Activated B cell treated with CpG ODN at 0.5 μM for 24 hours (primary cell): ENCODE measurements around the gene RAPGEF1. TPM values are rescaled to one million over a fixed set of nuclear protein-coding genes. Genes with fewer than 3 reads are reported as not detected.

ENCODE experiments used
- ATAC-seq: fragments of 200-7000 bp; cut with Tn5 transposase; one replicate; pipeline ENCODE4 v1.10.0; 2021; ENCODE audit warnings: low read depth, mild to moderate bottlenecking, moderate library complexity
- CTCF ChIA-PET: fragments of 350-600 bp; sonication (Branson Sonifier 250); formaldehyde crosslinking; loops from one replicate; lab custom pipeline; 2021; ENCODE audit warnings: antibody characterized with exemption; lab: Charles Lee
- POLR2A ChIA-PET: fragments of 350-600 bp; sonication (Branson Sonifier 250); formaldehyde crosslinking; loops from one replicate; lab custom pipeline; 2021; ENCODE audit warnings: antibody characterized with exemption; lab: Charles Lee
- DNase-seq: peaks from one replicate; pipeline ENCODE4 v3.0.0; 2022
- H3K27ac Mint-ChIP-seq: one replicate; pipeline ENCODE4 v1.8.0; 2020; ENCODE audit warnings: mixed read lengths
- H3K27me3 Mint-ChIP-seq: one replicate; pipeline ENCODE4 v1.8.0; 2021; ENCODE audit warnings: mixed read lengths
- H3K36me3 Mint-ChIP-seq: one replicate; pipeline ENCODE4 v1.8.0; 2021; ENCODE audit warnings: low read depth, mixed read lengths
- H3K4me1 Mint-ChIP-seq: one replicate; pipeline ENCODE4 v1.8.0; 2021; ENCODE audit warnings: mixed read lengths
- H3K4me3 Mint-ChIP-seq: one replicate; pipeline ENCODE4 v1.8.0; 2020; ENCODE audit warnings: mild to moderate bottlenecking, mixed read lengths
- H3K9me3 Mint-ChIP-seq: one replicate; pipeline ENCODE4 v1.8.0; 2020; ENCODE audit warnings: mixed read lengths
- intact Hi-C: fragments of 100-400 bp; cut with micrococcal nuclease; formaldehyde crosslinking; loops from one replicate; pipeline ENCODE4 v1.15.1; 2024
- total RNA-seq: library from RNA; stranded (reverse); gene quantifications from 2 replicates; pipeline ENCODE4 v1.2.3, GENCODE V29; 2022
- TF ChIP-seq, protein P1 (sequence below): fragments of 200-600 bp; IDR thresholded peaks from one replicate; pipeline ENCODE4 v1.8.0; 2022; ENCODE audit warnings: antibody characterized with exemption, mild to moderate bottlenecking

RAPGEF1 gene
- total RNA-seq, 1 donor from 2014 or later, result 318 TPM

DNA sequence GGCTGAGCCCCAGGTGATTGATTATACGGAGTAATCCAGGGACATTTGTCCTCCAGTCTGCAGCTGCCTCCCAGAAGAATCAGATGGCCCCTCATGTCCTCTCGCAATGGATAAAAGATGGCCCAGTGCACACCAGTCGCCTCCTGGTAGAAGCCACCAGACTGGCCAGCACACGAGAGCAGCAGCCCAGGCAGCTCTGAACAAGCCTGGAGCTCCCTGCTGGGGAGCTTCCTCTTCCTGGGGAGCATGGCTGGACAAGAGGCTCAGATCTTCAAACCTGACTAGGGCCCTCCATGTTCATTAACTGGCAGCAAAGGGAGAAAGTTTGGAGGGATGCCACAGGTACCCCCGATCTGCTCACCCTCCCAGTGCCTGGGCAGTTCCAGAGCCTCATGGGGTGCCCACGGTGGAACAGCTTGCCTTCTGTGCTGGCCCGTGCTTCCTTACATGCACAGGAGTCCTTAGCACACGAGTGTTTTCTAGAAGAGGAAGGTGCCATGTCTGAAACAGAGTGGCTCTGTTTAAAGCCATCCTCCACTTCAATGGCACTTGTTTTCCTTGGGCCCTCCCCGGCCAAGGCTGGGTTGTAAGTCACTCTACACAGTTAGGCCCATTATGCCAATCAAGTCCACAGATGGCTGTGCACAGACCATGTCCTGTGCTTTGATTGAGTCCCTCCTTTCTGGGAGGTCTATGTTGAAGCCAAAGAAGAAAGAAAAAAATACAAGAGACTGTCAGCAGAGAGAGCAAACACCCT lies 118.9 kb downstream of the RAPGEF1 start:
- H3K36me3 Mint-ChIP-seq, result peaks cover 100% of the 10 kb centered on the region
- H3K27me3 Mint-ChIP-seq, result no peaks in the 10 kb centered on the region
- ATAC-seq (peak; percentile 34), DNase-seq (no peak)
- intact Hi-C loops, result loop anchor here (1.0 to 2.0 kb wide), 3 partner anchors 9 to 108 kb away; no protein-coding TSS in a partner anchor
- H3K4me3 Mint-ChIP-seq, result peak overlapping the region; percentile 74
- H3K9me3 Mint-ChIP-seq, result no peaks in the 10 kb centered on the region
- ChIA-PET CTCF (interaction anchor here (0.6 to 3.3 kb wide), 6 partner anchors 9 to 119 kb away, joined by 3 to 22 read pairs (median 4); partner anchors contain the start of gene RAPGEF1), POLR2A (interaction anchor here (1.0 to 14.9 kb wide), 9 partner anchors 9 to 115 kb away, joined by 3 to 567 read pairs (median 12); partner anchors contain the start of gene RAPGEF1)
- TF ChIP-seq, protein P1, sequence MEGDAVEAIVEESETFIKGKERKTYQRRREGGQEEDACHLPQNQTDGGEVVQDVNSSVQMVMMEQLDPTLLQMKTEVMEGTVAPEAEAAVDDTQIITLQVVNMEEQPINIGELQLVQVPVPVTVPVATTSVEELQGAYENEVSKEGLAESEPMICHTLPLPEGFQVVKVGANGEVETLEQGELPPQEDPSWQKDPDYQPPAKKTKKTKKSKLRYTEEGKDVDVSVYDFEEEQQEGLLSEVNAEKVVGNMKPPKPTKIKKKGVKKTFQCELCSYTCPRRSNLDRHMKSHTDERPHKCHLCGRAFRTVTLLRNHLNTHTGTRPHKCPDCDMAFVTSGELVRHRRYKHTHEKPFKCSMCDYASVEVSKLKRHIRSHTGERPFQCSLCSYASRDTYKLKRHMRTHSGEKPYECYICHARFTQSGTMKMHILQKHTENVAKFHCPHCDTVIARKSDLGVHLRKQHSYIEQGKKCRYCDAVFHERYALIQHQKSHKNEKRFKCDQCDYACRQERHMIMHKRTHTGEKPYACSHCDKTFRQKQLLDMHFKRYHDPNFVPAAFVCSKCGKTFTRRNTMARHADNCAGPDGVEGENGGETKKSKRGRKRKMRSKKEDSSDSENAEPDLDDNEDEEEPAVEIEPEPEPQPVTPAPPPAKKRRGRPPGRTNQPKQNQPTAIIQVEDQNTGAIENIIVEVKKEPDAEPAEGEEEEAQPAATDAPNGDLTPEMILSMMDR, result no peak
- H3K4me1 Mint-ChIP-seq, result peaks cover 43% of the 10 kb centered on the region
- H3K27ac Mint-ChIP-seq, result peak overlapping the region; percentile 88

DNA sequence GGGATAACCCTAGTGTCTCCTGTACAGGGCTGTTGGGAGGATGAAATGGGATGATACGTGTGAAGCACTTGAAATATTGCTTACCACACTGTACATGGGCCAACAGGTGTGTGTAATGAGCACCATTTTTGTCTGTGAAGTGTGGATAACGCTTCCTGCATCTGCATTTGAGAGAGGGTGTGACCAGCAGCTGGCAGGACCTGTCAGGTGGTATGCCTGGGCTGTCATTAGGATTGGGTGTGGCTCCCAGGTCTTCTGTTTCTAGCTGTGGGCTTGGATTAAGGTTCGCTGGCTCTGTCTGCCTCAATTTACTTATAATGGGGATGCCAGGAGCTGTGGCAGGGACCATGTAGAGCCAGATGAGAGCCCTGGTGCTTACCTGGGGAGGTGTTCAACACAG lies 120.2 kb downstream of the RAPGEF1 start:
- Mint-ChIP-seq H3K9me3 (no peaks in the 10 kb centered on the region), H3K27ac (peak overlapping the region; percentile 7), H3K4me1 (peaks cover 43% of the 10 kb centered on the region), H3K27me3 (no peaks in the 10 kb centered on the region), H3K4me3 (no peak overlapping the region), H3K36me3 (peaks cover 100% of the 10 kb centered on the region)
- TF ChIP-seq, protein P1, result no peak
- intact Hi-C loops, result loop anchor here (2.0 kb wide), 1 partner anchor 37 kb away; no protein-coding TSS in a partner anchor
- POLR2A ChIA-PET, result interaction anchor here (4.2 to 14.9 kb wide), 2 partner anchors 10 to 117 kb away, joined by 44 to 567 read pairs; partner anchors contain the start of gene RAPGEF1
- DNase-seq (no peak), ATAC-seq (no peak)
- CTCF ChIA-PET, result interaction anchor here (1.6 kb wide), 1 partner anchor 28 kb away, joined by 6 read pairs; no protein-coding TSS in a partner anchor

DNA sequence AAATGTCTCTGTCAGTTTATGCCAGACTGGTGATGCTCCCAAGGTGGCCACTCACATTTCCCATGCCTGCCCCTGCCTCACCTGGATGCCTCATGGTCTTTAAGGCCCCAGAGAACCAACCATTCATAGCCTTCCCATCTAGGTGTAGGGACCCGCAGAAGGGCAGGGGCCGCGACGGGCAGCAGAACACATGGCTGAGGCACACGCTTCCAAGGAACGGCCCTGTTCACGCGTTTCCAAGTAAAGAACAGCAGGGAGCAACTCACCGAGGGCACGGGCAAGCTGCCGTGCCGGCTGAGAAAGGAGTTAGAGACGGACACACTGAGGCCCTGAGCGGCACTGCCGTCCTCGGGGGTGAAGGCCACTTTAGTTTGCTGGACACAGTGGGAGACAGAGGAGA lies 121.1 kb downstream of the RAPGEF1 start:
- H3K9me3 Mint-ChIP-seq, result no peaks in the 10 kb centered on the region
- H3K36me3 Mint-ChIP-seq, result peaks cover 98% of the 10 kb centered on the region

DNA sequence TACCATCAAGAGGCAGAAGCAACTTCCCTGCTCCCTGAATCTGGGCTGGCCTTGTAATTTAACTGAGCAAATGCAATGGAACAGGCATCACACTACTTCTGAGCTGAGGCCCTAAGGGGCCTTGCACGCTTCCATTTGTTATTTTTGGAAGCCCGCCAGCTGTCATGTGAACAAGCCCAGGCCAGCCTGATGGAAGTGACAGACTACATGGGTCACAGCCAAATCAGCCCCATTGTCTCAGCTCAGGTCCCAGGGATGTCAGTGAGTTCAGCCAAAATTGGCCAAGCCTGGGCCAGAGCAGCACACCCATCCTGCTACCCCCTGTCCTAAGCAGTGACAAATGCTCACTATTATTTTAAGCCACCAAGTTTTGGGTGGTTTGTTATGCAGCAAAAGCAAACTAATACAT lies 121.8 kb downstream of the RAPGEF1 start:
- no peaks in the 10 kb centered on the region for H3K9me3 Mint-ChIP-seq
- TF ChIP-seq, protein P1, result no peak
- ChIA-PET POLR2A (interaction anchor here (14.9 kb wide), 1 partner anchor 118 kb away, joined by 567 read pairs; the partner anchor contains the start of gene RAPGEF1), CTCF (no interaction called here)
- H3K36me3 Mint-ChIP-seq, result peaks cover 98% of the 10 kb centered on the region
- no peak overlapping the region for H3K27ac Mint-ChIP-seq
- peaks cover 43% of the 10 kb centered on the region for H3K4me1 Mint-ChIP-seq
- intact Hi-C loops, result no loop called here
- DNase-seq (no peak), ATAC-seq (no peak)
- H3K27me3 Mint-ChIP-seq, result no peaks in the 10 kb centered on the region
- H3K4me3 Mint-ChIP-seq, result no peak overlapping the region

More for the DNA sequence above, 121.1 kb downstream of the RAPGEF1 start:
- ChIA-PET POLR2A (interaction anchor here (4.2 to 14.9 kb wide), 2 partner anchors 11 to 118 kb away, joined by 44 to 567 read pairs; partner anchors contain the start of gene RAPGEF1), CTCF (interaction anchor here (1.6 kb wide), 1 partner anchor 27 kb away, joined by 6 read pairs; no protein-coding TSS in a partner anchor)
- ATAC-seq (no peak), DNase-seq (no peak)
- Mint-ChIP-seq H3K4me1 (peaks cover 42% of the 10 kb centered on the region), H3K27ac (peak overlapping the region; percentile 63), H3K4me3 (no peak overlapping the region), H3K27me3 (no peaks in the 10 kb centered on the region)
- intact Hi-C loops, result no loop called here
- TF ChIP-seq, protein P1, result no peak

DNA sequence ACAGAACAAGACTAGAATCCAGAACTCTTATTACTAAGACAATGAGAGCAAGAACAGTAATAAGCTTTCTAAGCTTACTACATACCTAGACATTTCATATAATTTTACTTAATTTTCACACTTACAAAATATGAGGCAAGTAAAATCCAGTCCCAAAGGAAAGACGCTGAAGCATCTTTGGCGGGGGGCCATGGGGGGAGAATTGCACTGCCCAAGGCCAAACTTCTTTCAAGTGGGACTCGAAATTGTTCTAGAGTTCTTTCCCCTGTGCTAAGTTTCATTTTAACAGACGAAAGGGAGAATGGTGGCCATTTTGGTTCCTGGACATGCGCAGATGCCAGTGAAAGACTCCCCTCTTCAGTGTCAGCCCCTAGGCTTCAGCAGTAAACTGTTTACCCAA lies 122.3 kb downstream of the RAPGEF1 start:
- TF ChIP-seq, protein P1, result no peak
- no peak for ATAC-seq
- no peak for DNase-seq
- intact Hi-C loops, result no loop called here
- peaks cover 41% of the 10 kb centered on the region for H3K4me1 Mint-ChIP-seq
- peaks cover 98% of the 10 kb centered on the region for H3K36me3 Mint-ChIP-seq
- H3K4me3 Mint-ChIP-seq, result no peak overlapping the region
- ChIA-PET POLR2A (interaction anchor here (14.9 kb wide), 1 partner anchor 119 kb away, joined by 567 read pairs; the partner anchor contains the start of gene RAPGEF1), CTCF (no interaction called here)
- H3K27ac Mint-ChIP-seq, result no peak overlapping the region
- no peaks in the 10 kb centered on the region for H3K9me3 Mint-ChIP-seq
- no peaks in the 10 kb centered on the region for H3K27me3 Mint-ChIP-seq
